ENCODE measurements around the gene FMNL3.
A peak's percentile ranks its signal among the peaks of the same experiment; 100 is the strongest.

DNA sequence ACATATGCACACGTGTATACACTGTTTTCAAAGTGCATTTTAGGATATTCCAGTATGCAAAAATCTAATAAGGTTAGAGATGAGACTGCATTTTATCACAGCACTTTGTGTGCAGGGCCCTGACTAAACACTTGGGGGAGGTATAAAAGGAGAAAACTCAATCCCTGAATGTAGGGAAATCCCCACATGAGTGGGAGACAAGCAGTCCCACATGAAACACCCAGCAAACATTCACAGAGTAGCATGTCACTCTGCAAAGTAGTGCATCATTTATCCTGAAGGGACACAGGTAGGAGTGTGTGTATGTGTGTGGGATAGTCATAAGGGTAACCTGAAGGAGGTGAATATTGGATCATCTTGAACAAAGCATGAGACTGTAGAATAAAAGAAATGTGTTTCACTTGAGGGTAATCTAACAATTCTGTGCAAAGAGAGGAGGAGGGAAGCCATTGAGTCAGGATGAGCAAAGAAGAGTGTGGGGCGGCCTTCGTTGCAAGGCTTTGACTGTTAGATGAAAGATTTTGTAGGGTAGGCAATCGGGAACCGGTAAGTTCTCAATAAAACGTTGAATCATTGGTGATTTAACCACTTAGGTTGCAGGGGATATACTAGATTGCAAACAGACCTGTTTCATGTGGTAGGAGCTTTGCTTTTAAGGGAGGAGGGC lies 80.9 kb downstream of the FMNL3 start:
- TF ChIP-seq EZH2 (IDR thresholded peaks at IDR 0.05; ENCODE audit: insufficient read depth, low read length) = no peak
- TF ChIP-seq, protein P1, sequence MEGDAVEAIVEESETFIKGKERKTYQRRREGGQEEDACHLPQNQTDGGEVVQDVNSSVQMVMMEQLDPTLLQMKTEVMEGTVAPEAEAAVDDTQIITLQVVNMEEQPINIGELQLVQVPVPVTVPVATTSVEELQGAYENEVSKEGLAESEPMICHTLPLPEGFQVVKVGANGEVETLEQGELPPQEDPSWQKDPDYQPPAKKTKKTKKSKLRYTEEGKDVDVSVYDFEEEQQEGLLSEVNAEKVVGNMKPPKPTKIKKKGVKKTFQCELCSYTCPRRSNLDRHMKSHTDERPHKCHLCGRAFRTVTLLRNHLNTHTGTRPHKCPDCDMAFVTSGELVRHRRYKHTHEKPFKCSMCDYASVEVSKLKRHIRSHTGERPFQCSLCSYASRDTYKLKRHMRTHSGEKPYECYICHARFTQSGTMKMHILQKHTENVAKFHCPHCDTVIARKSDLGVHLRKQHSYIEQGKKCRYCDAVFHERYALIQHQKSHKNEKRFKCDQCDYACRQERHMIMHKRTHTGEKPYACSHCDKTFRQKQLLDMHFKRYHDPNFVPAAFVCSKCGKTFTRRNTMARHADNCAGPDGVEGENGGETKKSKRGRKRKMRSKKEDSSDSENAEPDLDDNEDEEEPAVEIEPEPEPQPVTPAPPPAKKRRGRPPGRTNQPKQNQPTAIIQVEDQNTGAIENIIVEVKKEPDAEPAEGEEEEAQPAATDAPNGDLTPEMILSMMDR (IDR thresholded peaks at IDR 0.05; ENCODE audit: insufficient read depth, low read depth, low read length) = peak; percentile 6

Measured in astrocyte (in vitro differentiated cells and primary cell).